Subcutaneous adipose tissue (tissue), 4 donors: Measurements from ENCODE around the gene PRDX1. TPM values are rescaled to one million over a fixed set of nuclear protein-coding genes. Genes with fewer than 3 reads are reported as not detected.

ENCODE experiments used
- CTCF ChIP-seq: fragments of 450-650 bp; IDR thresholded peaks from one replicate; pipeline ENCODE4 v1.5.1; 2016; ENCODE audit warnings: low read depth, mild to moderate bottlenecking, control low read depth, antibody characterized with exemption, moderate library complexity
- total RNA-seq, 4 donors: library from RNA; depleted of rRNA; stranded (reverse); fragments of >200 nt; gene quantifications; one replicate each; pipeline ENCODE4 v1.1.0, GENCODE V29; 2016

The PRDX1 gene
- total RNA-seq, 4 donors from 2014 or later: 159 to 328 (median 216) TPM

GRCh38 chr1:45545019-45545493 is 23.4 kb upstream of the PRDX1 start:
- TF ChIP-seq CTCF: no peak

- no peak for TF ChIP-seq CTCF
Observed at GRCh38 chr1:45544530-45544929, 22.8 kb upstream of the PRDX1 start.

GRCh38 chr1:45543581-45544417 is 22.1 kb upstream of the PRDX1 start:
- TF ChIP-seq CTCF: no peak

GRCh38 chr1:45542591-45542990 is 20.9 kb upstream of the PRDX1 start:
- TF ChIP-seq CTCF: no peak

GRCh38 chr1:45541193-45541592 is 19.5 kb upstream of the PRDX1 start:
- no peak for TF ChIP-seq CTCF

- TF ChIP-seq CTCF: no peak
Observed at GRCh38 chr1:45536886-45537285, 15.2 kb upstream of the PRDX1 start.

GRCh38 chr1:45535988-45536766 is 14.5 kb upstream of the PRDX1 start:
- no peak for TF ChIP-seq CTCF
